ENCODE measurements around the gene NBDY.
A peak's percentile ranks its signal among the peaks of the same experiment; 100 is the strongest.
"Not testable (repeated sequence)": the region's sequence is repeated elsewhere in the genome, so short reads cannot be mapped to it uniquely, and the experiment has no call there.

The NBDY gene, protein sequence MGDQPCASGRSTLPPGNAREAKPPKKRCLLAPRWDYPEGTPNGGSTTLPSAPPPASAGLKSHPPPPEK

DNA sequence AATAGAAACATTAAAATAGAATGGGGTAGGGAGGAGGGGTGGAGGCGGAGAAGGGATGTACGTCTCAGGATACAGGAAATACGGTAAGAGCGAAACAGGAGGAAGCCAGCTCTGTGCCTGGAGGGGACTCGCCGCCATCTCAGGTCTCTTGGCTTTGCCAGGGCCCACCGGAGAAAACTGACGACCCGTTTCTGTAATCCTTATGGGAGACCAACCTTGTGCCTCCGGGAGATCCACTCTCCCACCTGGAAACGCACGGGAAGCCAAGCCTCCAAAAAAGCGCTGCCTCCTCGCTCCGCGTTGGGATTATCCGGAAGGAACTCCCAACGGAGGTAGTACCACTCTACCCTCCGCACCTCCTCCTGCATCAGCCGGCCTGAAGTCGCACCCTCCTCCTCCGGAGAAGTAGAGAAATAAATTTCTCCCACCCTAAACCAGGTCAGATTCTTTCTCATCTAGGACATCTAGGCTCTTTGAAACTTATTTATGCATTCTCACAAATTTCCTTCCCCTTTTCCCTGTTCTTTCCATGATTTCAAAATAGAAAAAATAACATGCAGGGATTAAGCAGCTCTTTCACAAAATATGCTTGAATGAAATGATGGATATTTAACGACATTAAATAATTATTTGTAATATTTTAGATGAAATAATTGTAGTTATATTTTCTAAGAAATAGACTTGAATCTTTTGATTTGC, at the start of gene NBDY:
TSS of gene NBDY (plus strand) at position 92 of the 699 bp plus-strand sequence. CDS start at position 203, 111 bp downstream.
- no peak for DNase-seq

DNA sequence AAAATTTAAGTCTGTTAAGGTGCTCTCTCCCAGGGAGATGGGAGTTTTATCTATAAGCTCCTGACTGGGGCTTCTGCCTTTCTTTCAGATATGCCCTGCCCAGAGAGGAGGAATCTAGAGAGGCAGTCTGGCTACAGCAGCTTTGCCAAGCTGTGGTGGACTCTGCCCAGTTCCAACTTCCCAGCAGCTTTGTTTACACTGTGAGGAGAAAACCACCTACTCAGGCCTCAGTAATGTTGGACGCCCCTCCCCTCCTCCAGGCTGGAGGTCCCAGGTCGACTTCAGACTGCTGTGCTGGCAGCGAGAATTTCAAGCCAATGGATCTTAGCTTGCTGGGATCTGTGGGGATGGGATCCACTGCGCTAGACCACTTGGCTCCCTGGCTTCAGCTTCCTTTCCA, 24.5 kb upstream of the NBDY start:
- not testable (repeated sequence) for DNase-seq

DNA sequence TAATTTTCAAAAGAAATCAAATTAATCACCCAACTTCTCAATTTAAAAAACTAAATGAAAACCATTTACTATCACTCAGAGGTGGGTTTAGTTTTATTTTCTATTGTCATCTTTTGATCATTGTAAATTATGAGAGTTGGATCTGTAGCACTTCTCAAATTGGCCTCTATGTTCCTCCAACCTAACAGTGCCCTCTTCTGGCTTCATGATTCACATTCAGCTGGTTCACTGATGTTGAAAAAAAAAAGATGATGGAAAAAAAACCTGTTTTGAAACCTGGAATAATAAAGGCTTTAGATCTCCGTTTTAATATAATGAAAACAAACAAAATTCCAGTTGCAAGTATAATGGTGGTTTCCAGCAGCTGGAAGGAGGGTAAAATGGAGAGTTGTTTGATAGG, 2.4 kb upstream of the NBDY start:
- DNase-seq = peak; percentile 27

DNA sequence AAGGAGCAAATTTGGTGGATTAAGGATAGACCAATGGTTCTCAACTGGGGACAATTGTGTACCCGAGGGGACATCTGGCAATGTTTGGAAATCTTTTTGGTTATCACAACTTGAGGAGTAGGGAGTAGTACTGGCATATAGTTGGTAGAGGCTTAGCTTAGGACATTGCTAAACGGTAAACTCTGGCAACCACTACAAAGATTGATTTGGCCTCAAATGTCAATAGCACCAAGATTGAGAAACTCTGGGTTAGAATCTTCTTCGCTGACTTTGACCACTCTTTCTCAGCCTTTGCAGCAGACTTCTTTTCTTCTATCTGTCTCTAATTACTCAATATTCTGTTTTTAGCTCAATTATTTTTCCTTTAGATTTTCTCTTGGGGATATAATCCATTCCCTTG, 1.5 kb upstream of the NBDY start:
- DNase-seq = no peak

DNA sequence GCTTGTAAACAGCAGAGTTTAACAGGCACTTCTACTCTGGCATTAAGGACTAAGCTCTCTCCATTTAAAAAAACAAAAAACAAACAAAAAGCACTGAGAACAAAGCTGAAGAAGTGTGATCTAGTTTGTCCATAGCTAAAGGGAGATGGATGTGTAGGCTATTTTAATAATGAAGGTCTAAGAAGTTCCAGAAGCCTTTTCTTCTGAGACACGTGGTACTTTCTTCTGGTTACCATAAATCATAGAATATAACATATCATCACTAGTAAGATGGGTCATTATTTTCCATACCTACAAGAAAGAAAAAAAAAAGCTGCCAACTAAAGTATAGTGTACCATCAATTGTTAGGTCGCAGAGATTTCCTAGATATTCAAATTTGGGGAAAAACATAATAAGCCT, 722 bp upstream of the NBDY start:
- no peak for DNase-seq

DNA sequence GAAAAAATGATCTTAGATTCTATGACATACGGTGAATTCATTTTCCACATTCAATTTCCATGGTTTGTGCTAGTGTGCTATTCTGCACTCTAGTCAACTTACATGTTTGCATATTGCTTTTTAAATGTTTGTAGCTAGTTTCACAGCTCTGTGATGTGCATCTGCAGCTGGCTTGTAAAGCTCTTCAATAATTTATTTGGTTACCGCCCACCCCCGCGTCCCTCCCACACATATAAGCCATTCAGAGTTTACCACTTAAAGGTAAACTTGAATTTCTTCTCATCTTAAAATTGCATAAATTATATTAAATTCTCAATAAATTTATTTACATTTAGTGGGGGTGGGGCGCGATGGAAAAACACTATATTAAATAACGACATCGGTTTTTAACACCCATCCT, 291 bp upstream of the NBDY start:
- no peak for DNase-seq

DNA sequence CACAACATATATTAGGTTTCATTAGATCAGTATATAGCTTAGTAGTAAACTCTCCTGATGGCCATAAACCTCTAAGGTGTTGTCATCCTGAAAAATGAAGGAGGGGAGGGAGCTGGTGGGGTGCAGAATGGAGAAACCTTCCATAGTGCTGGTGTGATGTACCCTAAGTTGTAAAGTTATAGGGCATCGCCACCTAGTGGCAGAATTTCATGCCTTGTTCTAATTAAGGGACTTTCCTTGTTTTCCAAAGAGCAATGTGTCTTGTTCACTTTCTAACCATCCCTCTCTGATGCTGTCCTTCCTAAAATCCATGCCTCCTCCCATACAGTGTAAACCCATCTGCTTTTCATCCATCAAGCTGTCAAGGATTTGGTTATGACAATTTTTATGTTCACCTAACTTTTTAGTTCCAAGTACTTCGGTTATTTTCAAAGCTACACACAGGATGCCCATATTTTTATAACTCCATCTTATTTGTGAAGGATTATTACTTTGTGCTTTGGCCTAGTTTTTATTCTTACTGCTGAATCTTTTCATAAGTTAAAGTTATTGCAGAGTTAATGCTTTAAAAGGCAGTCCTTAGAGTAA, 4.5 kb downstream of the NBDY start:
- no peak for DNase-seq

DNA sequence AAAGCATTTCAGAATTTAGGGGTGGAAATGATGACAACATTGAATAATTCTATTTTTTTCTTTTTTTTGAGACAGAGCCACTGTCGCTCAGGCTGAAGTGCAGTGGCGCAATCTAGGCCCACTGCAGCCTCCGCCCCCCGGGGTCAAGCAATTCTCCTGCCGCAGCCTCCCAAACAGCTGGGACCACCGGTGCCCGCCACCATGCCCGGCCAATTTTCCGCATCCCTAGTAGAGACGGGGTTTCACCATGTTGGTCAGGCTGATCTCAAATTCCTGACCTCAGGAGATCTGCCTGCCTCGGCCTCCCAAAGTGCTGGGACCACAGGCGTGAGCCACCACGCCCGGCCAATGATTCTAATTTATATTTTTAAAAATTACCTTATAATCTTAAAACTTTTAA, 7.2 kb downstream of the NBDY start:
- DNase-seq = no peak

DNA sequence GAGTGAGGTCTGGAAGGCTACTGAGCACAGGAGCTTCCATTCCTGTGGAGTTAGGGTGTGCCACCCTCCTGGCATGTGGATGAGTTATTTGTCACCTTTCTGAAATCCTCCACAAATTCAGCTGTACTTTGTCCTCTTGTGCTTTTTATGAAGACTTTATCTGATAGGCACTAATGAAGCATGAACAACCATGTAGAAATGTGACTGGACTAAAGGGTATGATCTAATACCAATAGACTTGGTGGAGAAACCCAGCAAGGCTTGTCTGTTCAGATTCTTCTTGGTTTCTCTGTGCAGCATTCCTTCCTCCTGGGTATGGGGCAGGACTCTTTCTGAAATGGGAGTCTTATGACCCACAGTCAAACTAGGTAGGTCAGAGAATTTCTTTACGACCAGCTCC, 9.6 kb downstream of the NBDY start:
- no peak for DNase-seq

DNA sequence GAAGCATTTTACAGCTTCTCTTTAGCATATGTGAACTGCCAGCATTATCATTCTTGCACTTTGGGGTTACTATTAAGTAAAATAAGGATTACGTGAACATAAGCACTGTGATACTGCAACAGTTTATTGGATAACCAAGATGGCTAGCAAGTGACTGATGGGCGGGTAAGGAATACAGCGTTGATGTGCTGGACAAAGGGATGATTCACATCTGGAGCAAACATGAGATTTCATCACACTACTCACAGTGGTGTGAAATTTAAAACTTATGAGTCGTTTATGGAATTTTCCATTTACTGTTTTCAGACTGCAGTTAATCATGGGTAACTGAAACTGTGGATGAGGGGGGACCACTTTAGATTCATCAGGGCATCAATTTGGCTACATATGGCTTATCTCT, 16.0 kb downstream of the NBDY start:
- no peak for DNase-seq

DNA sequence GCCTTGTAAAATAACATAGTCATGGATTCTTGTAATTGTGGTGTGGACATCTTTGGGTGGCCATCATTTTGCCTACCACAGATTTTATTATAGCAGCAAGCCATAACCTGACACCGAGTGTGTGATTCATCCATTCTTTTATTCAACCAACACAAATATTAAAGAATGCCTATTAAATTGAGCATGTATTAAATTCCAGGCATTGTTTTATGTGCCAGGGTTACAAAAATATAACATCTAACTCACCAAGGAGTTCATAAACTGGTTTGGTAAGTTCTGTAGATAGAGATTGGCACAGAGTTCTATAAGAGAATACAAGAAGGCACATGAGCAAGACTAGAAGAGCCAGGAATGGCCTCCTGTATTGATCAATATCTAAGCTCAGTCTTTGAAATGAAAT, 18.0 kb downstream of the NBDY start:
- no peak for DNase-seq

DNA sequence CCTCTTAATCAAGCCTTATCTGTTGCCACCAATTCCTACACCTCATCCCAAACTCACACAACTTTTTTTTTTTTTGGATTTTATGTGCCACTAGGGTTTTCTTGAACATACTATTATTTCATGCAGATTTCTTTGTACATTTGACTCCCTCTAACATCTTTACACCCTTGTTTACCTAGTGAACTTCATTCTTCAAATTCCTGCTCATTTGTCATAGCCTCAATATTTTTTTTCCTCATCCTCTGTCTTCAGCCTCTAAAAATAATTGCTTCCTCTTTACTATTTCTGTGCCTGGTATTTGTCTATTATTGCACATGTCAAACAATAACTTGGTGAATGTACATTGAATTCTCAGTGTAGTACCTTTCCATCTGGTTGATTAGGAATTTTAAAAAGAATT, 22.0 kb downstream of the NBDY start:
- no peak for DNase-seq

DNA sequence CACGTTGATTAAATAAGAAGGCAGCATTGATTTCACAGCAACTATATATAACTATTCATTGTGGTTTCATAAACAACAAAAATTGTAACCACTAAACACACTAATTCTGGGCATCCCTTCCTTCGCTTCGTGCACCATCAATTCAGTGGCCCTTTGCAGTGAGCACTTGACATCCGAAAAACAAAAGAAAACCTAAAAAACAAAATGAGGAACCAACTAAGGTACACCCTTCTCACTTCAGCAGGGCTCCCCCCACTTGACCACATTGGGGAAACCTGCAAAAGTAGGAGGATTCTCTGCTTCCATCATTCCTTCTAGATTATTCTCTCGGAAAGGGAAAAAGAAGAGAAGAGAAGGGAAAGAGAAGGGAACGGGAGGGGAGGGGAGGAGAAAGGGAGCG, 28.3 kb downstream of the NBDY start:
- no peak for DNase-seq

DNA sequence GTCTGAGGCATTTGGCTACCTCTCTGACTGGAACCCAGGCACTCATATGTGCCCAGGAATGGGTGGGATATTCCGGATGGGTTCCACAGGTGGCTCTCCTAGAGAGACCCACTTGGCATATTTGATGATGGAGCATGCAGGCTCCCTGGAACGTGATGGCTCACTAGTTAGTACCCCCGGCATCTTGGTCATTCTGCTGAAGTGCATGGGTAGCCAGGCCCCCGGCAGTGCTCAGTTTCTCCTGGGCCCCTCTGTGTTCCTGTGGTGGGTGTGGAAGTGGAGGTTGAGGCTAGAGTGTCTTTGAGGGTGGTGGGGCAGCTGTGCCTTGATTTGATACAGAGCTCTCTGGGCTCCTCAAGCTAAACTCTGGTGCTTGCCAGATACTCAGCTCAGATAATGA, 29.4 kb downstream of the NBDY start:
- DNase-seq = no peak

DNA sequence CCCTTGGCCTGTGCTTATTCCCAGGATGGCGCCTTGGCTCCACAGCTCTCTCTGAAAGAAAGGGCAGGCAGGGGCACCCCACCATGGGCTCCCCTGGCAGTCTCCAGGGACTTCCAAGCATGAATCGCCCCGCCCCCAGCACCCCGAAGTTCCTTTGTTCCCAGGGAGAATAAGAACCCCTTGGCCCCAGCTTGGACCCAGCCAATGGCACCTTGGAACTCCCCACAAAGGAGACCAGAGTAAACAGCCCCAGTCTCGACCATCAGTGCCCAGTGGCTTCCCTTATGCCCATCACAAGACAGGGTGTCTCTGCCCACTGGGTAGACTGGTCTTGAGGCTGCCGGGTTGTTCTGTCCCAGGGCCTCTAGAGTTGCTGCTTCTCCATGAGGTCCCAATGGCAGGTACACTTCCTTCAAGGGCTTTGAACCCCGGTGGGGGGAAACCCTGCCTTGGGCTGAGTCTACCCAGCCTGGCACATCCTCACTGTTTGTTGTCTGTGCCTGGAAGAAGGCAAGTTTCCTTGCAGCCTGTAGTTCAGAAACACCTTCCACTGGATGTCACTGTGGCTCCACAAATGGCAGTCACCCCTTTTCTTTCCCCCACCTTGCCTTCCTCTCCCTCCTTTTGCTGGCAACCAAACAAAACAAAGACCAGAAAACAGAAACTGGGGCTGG, 30.8 kb downstream of the NBDY start:
- no peak for DNase-seq

DNA sequence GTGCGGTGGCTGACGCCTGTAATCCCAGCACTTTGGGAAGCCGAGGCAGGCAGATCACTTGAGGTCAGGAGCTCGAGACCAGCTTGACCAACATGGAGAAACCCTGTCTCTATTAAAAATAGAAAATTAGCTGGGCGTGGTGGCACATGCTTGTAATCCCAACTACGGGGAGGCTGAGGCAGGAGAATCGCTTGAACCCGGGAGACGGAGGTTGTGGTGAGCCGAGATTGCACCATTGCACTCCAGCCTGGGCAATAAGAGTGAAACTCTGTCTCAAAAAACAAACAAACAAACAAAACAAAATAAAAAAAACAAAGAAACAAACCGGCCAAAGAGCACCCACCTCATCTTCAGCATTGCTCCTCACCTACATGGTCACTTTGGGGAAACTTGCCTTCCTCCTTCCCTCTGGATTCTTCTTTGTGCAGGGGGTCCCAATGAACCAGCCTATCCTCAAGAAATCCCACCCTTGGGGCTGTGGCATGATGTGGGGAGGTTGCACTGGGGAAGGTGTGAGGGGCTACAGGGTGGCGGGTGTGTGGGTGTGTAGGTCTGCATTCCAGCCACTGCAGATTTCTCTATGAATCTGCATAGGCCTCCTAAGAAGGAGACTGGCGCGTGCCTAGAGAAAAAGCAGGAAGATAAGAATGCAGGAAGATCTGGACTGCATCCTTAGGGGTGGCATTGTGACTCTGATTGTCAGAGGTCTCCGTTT, 31.5 kb downstream of the NBDY start:
- DNase-seq = not testable (repeated sequence)

DNA sequence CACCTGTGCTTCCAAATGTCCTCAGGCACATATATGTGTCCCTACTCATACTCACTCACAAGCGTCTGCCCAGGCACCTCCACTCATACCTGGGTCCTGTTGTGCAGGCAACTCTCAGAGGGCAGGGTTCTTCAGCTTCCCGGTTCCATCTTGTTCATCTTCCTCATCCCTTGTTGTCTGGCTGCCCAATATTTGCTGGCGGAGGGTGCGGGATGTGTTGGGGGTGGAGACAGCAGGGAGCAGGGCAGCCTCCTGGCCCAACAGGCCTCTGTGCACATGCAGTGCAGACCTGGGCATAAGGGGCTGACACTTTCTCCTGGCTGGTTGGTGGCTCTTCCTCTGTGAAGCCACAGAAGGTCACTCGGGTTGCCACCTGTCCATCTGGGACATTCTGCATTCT, 32.1 kb downstream of the NBDY start:
- no peak for DNase-seq

DNA sequence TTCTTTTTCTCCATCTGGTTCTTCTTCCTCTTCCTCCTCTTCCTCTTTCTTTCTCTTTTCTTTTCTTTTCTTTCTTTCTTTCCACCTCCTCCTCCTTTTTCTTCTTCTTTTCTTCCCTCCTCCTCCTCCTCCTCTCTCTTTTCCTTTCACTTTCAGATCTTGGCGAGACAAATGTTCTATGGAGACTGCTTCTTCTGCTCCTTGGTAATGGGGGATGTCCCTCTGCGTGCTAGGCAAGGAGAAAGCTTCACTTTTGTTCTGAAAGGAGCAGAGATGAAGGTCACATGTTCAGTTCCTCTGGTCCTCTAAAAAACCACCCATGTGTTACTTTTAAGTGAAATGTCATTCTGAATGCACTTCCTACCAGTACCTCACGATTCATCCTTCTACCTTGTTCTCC, 33.2 kb downstream of the NBDY start:
- no peak for DNase-seq

DNA sequence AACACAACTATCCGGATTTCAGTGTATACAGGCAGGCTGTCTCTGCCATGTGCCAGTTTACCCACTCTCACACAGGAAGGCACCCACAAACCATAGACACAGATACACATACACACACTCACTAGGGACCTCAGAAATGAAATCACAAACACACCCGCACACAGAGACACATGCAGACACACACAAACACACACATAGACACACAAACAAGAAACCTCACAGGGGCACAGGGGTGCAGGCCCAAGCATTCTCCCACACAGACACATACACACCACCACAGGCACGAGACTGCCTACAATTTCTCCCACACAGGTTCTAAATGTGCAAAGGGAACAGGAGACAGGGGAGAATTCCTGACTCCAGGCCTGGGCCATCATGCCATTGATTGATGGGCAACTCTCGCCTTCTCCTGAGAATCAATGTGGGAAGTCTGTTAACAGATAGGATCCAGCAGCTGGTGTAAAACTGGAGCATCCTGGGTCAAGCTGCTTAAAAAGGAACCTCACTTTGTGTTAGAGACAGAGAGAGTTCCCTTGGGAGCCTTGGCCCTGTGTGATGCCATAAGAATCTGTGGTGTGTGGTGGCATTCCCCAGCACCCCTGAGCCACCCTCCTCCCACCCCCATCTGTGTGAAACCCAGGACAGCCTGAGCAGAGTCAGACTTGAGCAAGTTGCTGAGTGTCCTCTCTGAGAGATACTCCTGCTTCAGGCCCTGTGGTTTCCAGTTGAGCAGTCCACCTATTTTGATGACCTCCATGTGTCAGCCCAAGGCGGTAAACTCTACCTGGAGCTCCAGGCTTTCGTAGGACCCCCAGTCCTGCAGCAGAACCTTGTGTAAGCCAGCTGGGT, 33.9 kb downstream of the NBDY start:
- DNase-seq = no peak

DNA sequence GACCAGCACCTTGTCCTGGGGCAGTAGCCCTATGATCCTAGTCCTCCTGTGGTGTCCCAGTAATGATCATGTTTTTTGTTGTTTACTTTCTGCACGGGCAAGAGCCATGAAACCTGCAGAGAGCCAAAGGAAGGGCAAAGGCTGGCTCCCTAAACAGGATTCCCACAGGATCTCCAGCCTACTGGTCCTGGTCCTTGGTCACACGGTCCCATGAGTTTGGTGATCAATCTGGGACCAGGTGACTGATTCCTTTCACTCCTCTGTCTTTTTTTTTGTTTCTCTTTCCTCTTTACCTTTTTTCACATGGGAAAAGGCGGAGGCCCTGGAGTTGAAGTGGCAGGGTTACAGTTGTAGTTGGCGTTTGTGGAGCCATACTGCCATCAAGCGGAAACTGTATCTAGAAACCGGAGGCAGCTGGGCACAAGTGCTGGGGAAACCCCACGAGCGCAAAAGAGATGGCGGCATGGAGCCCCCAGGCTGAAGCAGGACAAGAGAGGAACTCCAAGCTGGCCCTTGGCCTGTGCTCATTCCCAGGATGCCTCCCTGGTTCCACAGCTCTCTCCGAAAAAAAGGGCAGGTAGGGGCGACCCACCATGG, 34.6 kb downstream of the NBDY start:
- DNase-seq = no peak

DNA sequence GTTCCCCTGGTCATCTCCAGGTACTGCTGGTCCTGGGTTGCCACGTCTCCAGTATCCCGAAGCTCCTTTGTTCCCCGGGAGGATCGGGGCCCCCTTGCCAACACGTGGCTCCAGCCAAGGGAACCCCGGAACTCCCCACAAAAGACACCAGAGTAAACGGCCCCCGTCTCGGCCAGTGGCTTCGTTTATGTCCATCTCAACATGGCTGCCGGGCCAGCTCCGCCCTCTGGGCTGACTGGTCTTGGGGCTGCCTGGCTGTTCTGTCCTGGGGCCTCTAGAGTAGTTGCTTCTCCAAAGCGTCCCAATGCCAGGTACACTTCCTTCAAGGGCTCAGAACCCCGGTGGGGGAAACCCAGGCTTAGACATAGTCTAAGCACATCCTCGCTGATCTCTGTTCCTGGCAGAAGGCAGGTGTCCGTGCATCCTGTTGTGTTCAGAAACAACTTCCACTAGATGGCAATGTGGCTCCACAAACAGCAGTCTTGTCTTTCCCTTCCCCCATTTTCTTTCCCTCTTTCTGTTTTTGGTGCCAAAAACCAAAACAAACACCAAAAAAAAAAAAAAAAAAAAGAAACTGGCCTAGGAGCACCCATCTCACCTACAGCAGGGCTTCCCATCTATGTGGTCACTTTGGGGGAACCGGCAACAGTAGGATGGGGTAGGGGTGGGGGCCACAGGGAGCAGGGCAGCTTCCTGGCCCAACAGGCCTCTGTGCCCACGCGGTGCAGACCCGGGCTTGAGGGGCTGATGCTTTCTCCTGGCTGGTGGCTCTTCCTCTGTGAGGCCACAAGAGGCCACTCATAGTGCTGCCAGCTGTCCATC, 35.3 kb downstream of the NBDY start:
- no peak for DNase-seq

Data from NCI-H524 treated with DMSO at 0.1 percent for 48 hours (cell line).